ENCODE data around the gene SMIM17. TPM values are rescaled to one million over a fixed set of nuclear protein-coding genes. Genes with fewer than 3 reads are reported as not detected.

SMIM17 gene
- total RNA-seq, 1 experiment from 2014 or later = 0.28 TPM

GRCh38 chr19:56667311-56667870 lies 24.4 kb downstream of the SMIM17 start:
- Histone ChIP-seq H2BK120ac (ENCODE audit: low read depth, low read length, poor library complexity, severe bottlenecking) (no peak overlapping the region), H2BK12ac (ENCODE audit: insufficient read length, low read depth, low read length) (no peak overlapping the region), H3K79me2 (ENCODE audit: insufficient read depth, low read length) (no peaks in the 10 kb centered on the region; the same call in 1 of the 2 replicates), H3K27me3 (ENCODE audit: insufficient read depth, low read length) (no peaks in the 10 kb centered on the region), H2BK20ac (ENCODE audit: low read depth, low read length, poor library complexity, severe bottlenecking) (no peak overlapping the region), H3K4me1 (ENCODE audit: insufficient read depth, low read length) (no peaks in the 10 kb centered on the region), H3K14ac (ENCODE audit: insufficient read depth, low read length) (no peak overlapping the region), H3K4ac (ENCODE audit: low read depth, low read length) (no peak overlapping the region), H3K9me3 (ENCODE audit: control insufficient read depth, low read depth, low read length) (peaks cover 48% of the 10 kb centered on the region), H4K8ac (replicated peaks; ENCODE audit: insufficient read length, low read depth, low read length) (no peak overlapping the region), H3K18ac (ENCODE audit: insufficient read length, low read depth, low read length) (no peak overlapping the region), H3K9ac (ENCODE audit: extremely low read depth, insufficient read length, low read length) (no peak overlapping the region), H3K27ac (ENCODE audit: insufficient read length, low read depth, low read length) (no peak overlapping the region), H4K5ac (ENCODE audit: insufficient read length, low read depth, low read length) (no peak overlapping the region), H3K56ac (ENCODE audit: insufficient read length, low read depth, low read length) (no peak overlapping the region), H2BK15ac (ENCODE audit: low read depth, low read length) (no peak overlapping the region), H2AK5ac (ENCODE audit: insufficient read length, low read length) (no peak overlapping the region), H4K91ac (ENCODE audit: insufficient read length, low read depth, low read length) (no peak overlapping the region), H3K79me1 (ENCODE audit: insufficient read depth, low read depth, low read length, poor library complexity, severe bottlenecking) (no peaks in the 10 kb centered on the region), H3K4me2 (ENCODE audit: insufficient read depth, insufficient read length, low read length) (no peak overlapping the region), H2AFZ (ENCODE audit: low read length) (no peak overlapping the region), H3T11ph (ENCODE audit: low read length) (no peak overlapping the region), H3K23ac (ENCODE audit: insufficient read length, low read depth, low read length) (no peak overlapping the region), H3K23me2 (ENCODE audit: insufficient read length, low read depth, low read length, poor library complexity, severe bottlenecking) (peaks cover 3% of the 10 kb centered on the region), H2BK5ac (ENCODE audit: insufficient read length, low read length) (no peak overlapping the region), H4K20me1 (ENCODE audit: control insufficient read depth, insufficient read depth, insufficient read length) (no peaks in the 10 kb centered on the region)
- Mint-ChIP-seq H3K9me3 (peaks cover 82 to 90% of the 10 kb centered on the region in 2 experiments), H3K27ac (no peak overlapping the region), H3K27me3 (ENCODE audit: low read depth) (peaks cover 2% of the 10 kb centered on the region), H3K4me1 (no peaks in the 10 kb centered on the region), H3K4me3 (no peak overlapping the region), H3K36me3 (ENCODE audit: insufficient read depth in 1 of 3, low read depth in 3 of 3) (peaks cover 19 to 22% (median 20%) of the 10 kb centered on the region in 3 experiments; a peak in 6 of 7 replicates)
- TF ChIP-seq CTCF (conservative IDR thresholded peaks at IDR 0.05) = no peak
- no CpG with 5 or more reads among the region's 6 CpGs for WGBS (ENCODE audit: extremely low coverage, insufficient read length, low lambda C conversion rate)
- no peak for DNase-seq
